Measurements from ENCODE around the gene IPPK. TPM values are rescaled to one million over a fixed set of nuclear protein-coding genes. Genes with fewer than 3 reads are reported as not detected.

The IPPK gene
- total and polyA plus RNA-seq, 2 donors (not counting 1 experiment from before 2014, with no cell fraction given) = 6.8 to 8.7 TPM

- no peaks in the 10 kb centered on the region for H3K27me3 Mint-ChIP-seq
- no peak overlapping the region for H3K27ac ChIP-seq (ENCODE audit: low read length in 2 of 2)
- no peak overlapping the region for H3K4me3 ChIP-seq (ENCODE audit: control extremely low read depth in 1 of 5, extremely low read depth in 1 of 5, insufficient read depth in 1 of 5, low read depth in 2 of 5, low read length in 4 of 5)
- no peak overlapping the region for H3K27ac Mint-ChIP-seq
- H3K4me1 Mint-ChIP-seq = peaks cover 54% of the 10 kb centered on the region
- 38% methylated on average over 4 of the region's 4 CpGs for WGBS (ENCODE audit: insufficient coverage)
- no peaks in the 10 kb centered on the region for H3K9me3 ChIP-seq (ENCODE audit: control extremely low read depth in 1 of 3, control insufficient read depth in 2 of 3, insufficient read depth in 1 of 3, low read length in 2 of 3)
- no peaks in the 10 kb centered on the region for H3K9me3 Mint-ChIP-seq (ENCODE audit: insufficient read depth)
- peaks cover 66% of the 10 kb centered on the region for H3K79me2 ChIP-seq (ENCODE audit: control insufficient read depth, insufficient read depth, low read length)
- H3K4me3 Mint-ChIP-seq = no peak overlapping the region
- no peaks in the 10 kb centered on the region for H3K27me3 ChIP-seq (replicated peaks in 1 of 4; ENCODE audit: control extremely low read depth in 1 of 4, control insufficient read depth in 3 of 4, insufficient read depth in 4 of 4, low read length in 3 of 4)
- TF ChIP-seq CTCF (IDR thresholded peaks at IDR 0.05) (peak; percentile 93), EZH2 (IDR thresholded peaks at IDR 0.05; ENCODE audit: borderline replicate concordance, insufficient read depth, low read depth, low read length, poor library complexity, severe bottlenecking) (no peak)
- DNase-seq (peak; percentile 82), ATAC-seq (ENCODE audit: low read depth) (peak; percentile 79)
- peaks cover 0 to 80% of the 10 kb centered on the region in 2 experiments for H3K36me3 ChIP-seq (replicated peaks in 1 of 2; ENCODE audit: control extremely low read depth in 1 of 2, control insufficient read depth in 1 of 2, extremely low read depth in 1 of 2, insufficient read depth in 2 of 2, low read length in 1 of 2)
- ChIA-PET POLR2A (interaction anchor here (1.2 to 1.6 kb wide), 2 partner anchors 47 to 54 kb away, joined by 3 to 4 read pairs; no protein-coding TSS in a partner anchor), CTCF (interaction anchor here (1.0 to 10.2 kb wide), 14 partner anchors 12 to 96 kb away, joined by 3 to 203 read pairs (median 6); partner anchors contain the start of genes BICD2 and IPPK)
- intact Hi-C loops (cut with micrococcal nuclease) = loop anchor here (1.0 to 2.0 kb wide), 2 partner anchors 48 to 74 kb away; partner anchors contain the start of gene BICD2
- H3K9ac ChIP-seq (ENCODE audit: low read length) = no peak overlapping the region
- peaks cover 31 to 66% of the 10 kb centered on the region in 2 donors for H3K4me1 ChIP-seq (ENCODE audit: control insufficient read depth in 2 of 2, insufficient read depth in 2 of 2, low read length in 2 of 2)
- H3K4me2 ChIP-seq (replicated peaks; ENCODE audit: low read depth, low read length, poor library complexity, severe bottlenecking) = no peak overlapping the region
- peaks cover 41% of the 10 kb centered on the region for H4K20me1 ChIP-seq (ENCODE audit: control insufficient read depth, insufficient read depth, low read length, poor library complexity, severe bottlenecking)
- no peak overlapping the region for H2AFZ ChIP-seq (ENCODE audit: insufficient read depth, low read depth, low read length, poor library complexity, severe bottlenecking)
Observed at GRCh38 chr9:92716557-92716956, 46.6 kb upstream of the IPPK start.

- H3K79me2 ChIP-seq (ENCODE audit: control insufficient read depth, insufficient read depth, low read length) = peaks cover 66% of the 10 kb centered on the region
- TF ChIP-seq CTCF (IDR thresholded peaks at IDR 0.05) (no peak), EZH2 (IDR thresholded peaks at IDR 0.05; ENCODE audit: borderline replicate concordance, insufficient read depth, low read depth, low read length, poor library complexity, severe bottlenecking) (no peak)
- H3K9me3 ChIP-seq (ENCODE audit: control extremely low read depth in 1 of 3, control insufficient read depth in 2 of 3, insufficient read depth in 1 of 3, low read length in 2 of 3) = no peaks in the 10 kb centered on the region
- H3K27me3 ChIP-seq (replicated peaks in 1 of 4; ENCODE audit: control extremely low read depth in 1 of 4, control insufficient read depth in 3 of 4, insufficient read depth in 4 of 4, low read length in 3 of 4) = no peaks in the 10 kb centered on the region
- Mint-ChIP-seq H3K4me3 (no peak overlapping the region), H3K27ac (no peak overlapping the region), H3K27me3 (no peaks in the 10 kb centered on the region), H3K4me1 (peaks cover 49% of the 10 kb centered on the region), H3K9me3 (ENCODE audit: insufficient read depth) (no peaks in the 10 kb centered on the region)
- no peak overlapping the region for H2AFZ ChIP-seq (ENCODE audit: insufficient read depth, low read depth, low read length, poor library complexity, severe bottlenecking)
- DNase-seq (no peak), ATAC-seq (ENCODE audit: low read depth) (no peak)
- H3K27ac ChIP-seq (ENCODE audit: low read length in 2 of 2) = no peak overlapping the region
- no peak overlapping the region for H3K9ac ChIP-seq (ENCODE audit: low read length)
- intact Hi-C loops (cut with micrococcal nuclease) = loop anchor here (1.0 to 2.0 kb wide), 2 partner anchors 49 to 75 kb away; partner anchors contain the start of gene BICD2
- 97% methylated on average over 10 of the region's 17 CpGs for WGBS (ENCODE audit: insufficient coverage)
- ChIA-PET CTCF (interaction anchor here (0.9 to 10.2 kb wide), 10 partner anchors 12 to 97 kb away, joined by 3 to 203 read pairs (median 6); partner anchors contain the start of gene BICD2), POLR2A (no interaction called here)
- H3K4me1 ChIP-seq (ENCODE audit: control insufficient read depth in 2 of 2, insufficient read depth in 2 of 2, low read length in 2 of 2) = peaks cover 28 to 63% of the 10 kb centered on the region in 2 donors
- peaks cover 0 to 85% of the 10 kb centered on the region in 2 experiments for H3K36me3 ChIP-seq (replicated peaks in 1 of 2; ENCODE audit: control extremely low read depth in 1 of 2, control insufficient read depth in 1 of 2, extremely low read depth in 1 of 2, insufficient read depth in 2 of 2, low read length in 1 of 2)
- no peak overlapping the region for H3K4me3 ChIP-seq (ENCODE audit: control extremely low read depth in 1 of 5, extremely low read depth in 1 of 5, insufficient read depth in 1 of 5, low read depth in 2 of 5, low read length in 4 of 5)
- H4K20me1 ChIP-seq (ENCODE audit: control insufficient read depth, insufficient read depth, low read length, poor library complexity, severe bottlenecking) = peaks cover 45% of the 10 kb centered on the region
- H3K4me2 ChIP-seq (replicated peaks; ENCODE audit: low read depth, low read length, poor library complexity, severe bottlenecking) = no peak overlapping the region
Observed at GRCh38 chr9:92715488-92716231, 45.7 kb upstream of the IPPK start.
